Measurements from ENCODE around the gene EHD4.

- no peak for TF ChIP-seq CTCF (conservative IDR thresholded peaks at IDR 0.05; ENCODE audit: low read length)
- no peak for TF ChIP-seq EZH2phosphoT487 (IDR thresholded peaks at IDR 0.05; ENCODE audit: borderline replicate concordance)
Observed at GRCh38 chr15:41981371-41982132, 9.2 kb upstream of the EHD4 start.

Measured in Loucy (cell line).